GM23338 (cell line): ENCODE results near the gene FANCL.
"Not testable (repeated sequence)": the region's sequence is repeated elsewhere in the genome, so short reads cannot be mapped to it uniquely, and the experiment has no call there.

Experiments
- CREB1 ChIP-seq: fragments of 250-450 bp; sonication (Bioruptor Pico); IDR thresholded peaks from 2 replicates; pipeline ENCODE4 v1.5.0; 2020; ENCODE audit warnings: low read depth, mild to moderate bottlenecking, moderate library complexity
- CTCF ChIP-seq, 2 experiments: fragments of 200-600 bp in 1 of 2; sonication (generic) in 1 of 2; conservative IDR thresholded peaks; 2 replicates each; pipeline versions ENCODE4 v1.5.1 to v1.6.1; 2016 to 2017; ENCODE audit warnings: antibody characterized with exemption in 2 of 2, low read depth in 2 of 2, mild to moderate bottlenecking in 2 of 2, moderate library complexity in 1 of 2
- ETS1 ChIP-seq: IDR thresholded peaks from 2 replicates; pipeline ENCODE4 v1.6.1; 2016; ENCODE audit warnings: antibody characterized with exemption
- EZH2 ChIP-seq: fragments of 200-600 bp; sonication (generic); IDR thresholded peaks from one replicate; pipeline ENCODE4 v1.8.0; 2017; ENCODE audit warnings: antibody characterized with exemption, mild to moderate bottlenecking, low read depth; ENCODE audit not compliant: unreplicated experiment
- EZH2phosphoT487 ChIP-seq: fragments of 200-600 bp; sonication (generic); IDR thresholded peaks from one replicate; pipeline ENCODE4 v1.8.1; 2018; ENCODE audit warnings: antibody characterized with exemption; ENCODE audit not compliant: unreplicated experiment
- NANOG ChIP-seq: IDR thresholded peaks from 2 replicates; pipeline ENCODE4 v1.6.1; 2016; ENCODE audit warnings: antibody characterized with exemption, borderline replicate concordance
- POLR2AphosphoS5 ChIP-seq: IDR thresholded peaks from 2 replicates; pipeline ENCODE4 v1.6.1; 2016; ENCODE audit warnings: antibody characterized with exemption, low read depth
- REST ChIP-seq: IDR thresholded peaks from one replicate; pipeline ENCODE4 v1.6.1; 2018; ENCODE audit warnings: antibody characterized with exemption; ENCODE audit not compliant: unreplicated experiment
- ZNF114 ChIP-seq: fragments of 250-450 bp; sonication (Bioruptor Pico); IDR thresholded peaks from 2 replicates; pipeline ENCODE4 v1.5.0; 2020; ENCODE audit warnings: mild to moderate bottlenecking, moderate library complexity

DNA sequence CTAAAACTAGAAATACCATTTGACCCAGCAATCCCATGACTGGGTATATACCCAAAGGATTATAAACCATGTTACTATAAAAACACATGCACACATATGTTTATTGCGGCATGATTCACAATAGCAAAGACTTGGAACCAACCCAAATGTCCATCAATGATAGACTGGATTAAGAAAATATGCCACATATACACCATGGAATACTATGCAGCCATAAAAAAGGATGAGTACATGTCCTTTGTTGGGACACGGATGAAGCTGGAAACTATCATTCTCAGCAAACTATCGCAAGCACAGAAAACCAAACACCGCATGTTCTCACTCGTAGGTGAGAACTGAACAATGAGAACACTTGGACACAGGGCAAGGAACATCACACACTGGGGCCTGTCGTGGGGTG, 54.1 kb downstream of the FANCL start:
- TF ChIP-seq CTCF (conservative IDR thresholded peaks at IDR 0.05; ENCODE audit: low read depth in 2 of 2); REST; POLR2AphosphoS5; EZH2; NANOG; ETS1; EZH2phosphoT487; CREB1 (CRISPR knock-in tag); ZNF114 (CRISPR knock-in tag): not testable (repeated sequence)
